NB4 (cell line): ENCODE data around the gene SHANK1.
A peak's percentile ranks its signal among the peaks of the same experiment; 100 is the strongest.

Source experiments
- DNase-seq: peaks from one replicate; pipeline ENCODE4 v3.0.0; 2010; ENCODE audit warnings: low read depth
- H3K4me3 ChIP-seq: one replicate; pipeline ENCODE4 v1.5.1; 2011; ENCODE audit warnings: mild to moderate bottlenecking, low read depth, low read length, moderate library complexity
- MAX ChIP-seq: IDR thresholded peaks from 2 replicates; pipeline ENCODE4 v1.6.1; 2011; ENCODE audit warnings: low read depth, low read length
- MYC ChIP-seq: IDR thresholded peaks from 2 replicates; pipeline ENCODE4 v1.6.1; 2011; ENCODE audit warnings: low read depth, low read length
- POLR2A ChIP-seq: IDR thresholded peaks from 2 replicates; pipeline ENCODE4 v1.6.1; 2011; ENCODE audit warnings: mild to moderate bottlenecking; ENCODE audit not compliant: insufficient read length; ENCODE audit errors: extremely low read depth
- TF ChIP-seq, protein P1 (sequence below): IDR thresholded peaks from one replicate; pipeline ENCODE4 v1.5.1; 2012; ENCODE audit warnings: low read depth, low read length

Gene SHANK1

DNA sequence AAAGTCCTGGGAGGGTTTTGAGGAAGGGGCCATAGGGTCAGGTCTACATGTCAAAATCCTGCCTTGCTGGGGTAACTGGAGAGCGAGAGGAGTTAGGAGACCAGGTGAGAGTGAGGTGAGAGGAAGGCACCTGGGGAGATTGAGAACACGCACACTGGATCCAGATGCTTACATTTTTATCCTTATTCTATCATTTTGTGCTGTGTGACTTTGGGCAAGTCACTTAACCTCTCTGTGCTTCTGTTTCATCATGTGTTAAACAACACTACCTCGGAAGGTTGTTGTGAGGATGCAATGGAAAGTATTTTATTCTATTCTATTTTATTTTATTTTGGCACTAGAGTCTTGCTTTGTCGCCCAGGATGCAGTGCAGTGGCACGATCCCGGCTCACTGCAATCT lies 66.9 kb downstream of the SHANK1 start:
- TF ChIP-seq, protein P1, sequence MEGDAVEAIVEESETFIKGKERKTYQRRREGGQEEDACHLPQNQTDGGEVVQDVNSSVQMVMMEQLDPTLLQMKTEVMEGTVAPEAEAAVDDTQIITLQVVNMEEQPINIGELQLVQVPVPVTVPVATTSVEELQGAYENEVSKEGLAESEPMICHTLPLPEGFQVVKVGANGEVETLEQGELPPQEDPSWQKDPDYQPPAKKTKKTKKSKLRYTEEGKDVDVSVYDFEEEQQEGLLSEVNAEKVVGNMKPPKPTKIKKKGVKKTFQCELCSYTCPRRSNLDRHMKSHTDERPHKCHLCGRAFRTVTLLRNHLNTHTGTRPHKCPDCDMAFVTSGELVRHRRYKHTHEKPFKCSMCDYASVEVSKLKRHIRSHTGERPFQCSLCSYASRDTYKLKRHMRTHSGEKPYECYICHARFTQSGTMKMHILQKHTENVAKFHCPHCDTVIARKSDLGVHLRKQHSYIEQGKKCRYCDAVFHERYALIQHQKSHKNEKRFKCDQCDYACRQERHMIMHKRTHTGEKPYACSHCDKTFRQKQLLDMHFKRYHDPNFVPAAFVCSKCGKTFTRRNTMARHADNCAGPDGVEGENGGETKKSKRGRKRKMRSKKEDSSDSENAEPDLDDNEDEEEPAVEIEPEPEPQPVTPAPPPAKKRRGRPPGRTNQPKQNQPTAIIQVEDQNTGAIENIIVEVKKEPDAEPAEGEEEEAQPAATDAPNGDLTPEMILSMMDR = no peak
- TF ChIP-seq POLR2A (no peak), MYC (no peak), MAX (no peak)
- no peak for DNase-seq
- H3K4me3 ChIP-seq = no peak overlapping the region

DNA sequence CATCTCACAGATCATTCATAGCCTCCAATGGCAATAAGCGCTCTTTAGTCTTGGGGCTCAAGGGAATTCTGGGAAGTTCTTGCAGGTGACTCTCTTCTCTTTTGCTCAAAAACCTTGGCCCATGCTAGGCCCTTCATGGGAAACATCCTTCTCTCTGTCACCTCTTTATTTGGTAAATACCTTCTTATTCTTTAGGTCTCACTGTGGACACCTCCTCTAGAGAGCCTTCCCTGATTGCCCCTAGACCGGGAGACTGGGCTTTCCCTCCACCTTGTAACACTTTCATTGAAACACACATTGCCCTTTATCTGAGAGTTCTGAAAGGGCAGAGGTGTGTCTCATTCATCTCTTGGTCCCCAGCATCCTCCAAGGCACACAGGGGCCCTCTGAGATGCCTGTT lies 68.4 kb downstream of the SHANK1 start:
- no peak overlapping the region for H3K4me3 ChIP-seq
- no peak for DNase-seq
- no peak for TF ChIP-seq POLR2A
- TF ChIP-seq, protein P1 = no peak
- no peak for TF ChIP-seq MAX
- TF ChIP-seq MYC = no peak

GRCh38 chr19:50649433-50650391 lies 69.9 kb downstream of the SHANK1 start, which contains the start of gene C19orf81:
Gene C19orf81, plus strand, starts transcription at chr19:50649445. Its CDS starts 0 bp downstream, at chr19:50649445.
- TF ChIP-seq MAX (no peak), POLR2A (no peak), MYC (no peak)
- TF ChIP-seq, protein P1 = no peak
- H3K4me3 ChIP-seq = no peak within 1 kb of the TSS
- DNase-seq = peak; percentile 33

GRCh38 chr19:50648659-50649058 lies 70.9 kb downstream of the SHANK1 start:
- DNase-seq = no peak
- no peak overlapping the region for H3K4me3 ChIP-seq
- TF ChIP-seq POLR2A (no peak), MYC (no peak), MAX (no peak)
- TF ChIP-seq, protein P1 = no peak

GRCh38 chr19:50647879-50648615 lies 71.6 kb downstream of the SHANK1 start:
- TF ChIP-seq MAX = no peak
- TF ChIP-seq MYC = no peak
- no peak for TF ChIP-seq POLR2A
- TF ChIP-seq, protein P1 = no peak
- H3K4me3 ChIP-seq = no peak overlapping the region
- no peak for DNase-seq
